HL-60 (cell line): ENCODE results near the gene ROBO1.

Experiments used
- DNase-seq, 2 experiments: peaks; one replicate each; pipeline ENCODE4 v3.0.0-alpha.2; 2010 to 2020; ENCODE audit warnings: low read depth in 1 of 2, low spot score in 1 of 2
- H3K27ac ChIP-seq: fragments of 250-450 bp; sonication (Bioruptor Pico); replicated peaks from 2 replicates; pipeline ENCODE4 v1.5.1; 2020; ENCODE audit warnings: mild to moderate bottlenecking, moderate library complexity
- H3K27me3 ChIP-seq: fragments of 250-450 bp; sonication (Bioruptor Pico); 2 replicates; pipeline ENCODE4 v1.5.1; 2021; ENCODE audit warnings: mild to moderate bottlenecking, moderate library complexity; ENCODE audit not compliant: insufficient read depth, poor library complexity, severe bottlenecking
- H3K4me3 ChIP-seq: replicated peaks from 2 replicates; pipeline ENCODE4 v1.5.1; 2011; ENCODE audit warnings: mild to moderate bottlenecking, control low read depth, low read length; ENCODE audit not compliant: insufficient read depth
- CTCF ChIP-seq: IDR thresholded peaks from one replicate; pipeline ENCODE4 v1.5.1; 2011; ENCODE audit warnings: low read length, control low read depth, inconsistent platforms; ENCODE audit not compliant: insufficient read depth
- GABPA ChIP-seq: IDR thresholded peaks from 2 replicates; pipeline ENCODE4 v1.6.1; 2012; ENCODE audit warnings: low read depth
- POLR2AphosphoS5 ChIP-seq: IDR thresholded peaks from 2 replicates; pipeline ENCODE4 v1.6.1; 2012; ENCODE audit warnings: low read depth
- REST ChIP-seq: IDR thresholded peaks from 2 replicates; pipeline ENCODE4 v1.6.1; 2012; ENCODE audit warnings: low read depth; ENCODE audit not compliant: insufficient replicate concordance
- SPI1 ChIP-seq: IDR thresholded peaks from 2 replicates; pipeline ENCODE4 v1.6.1; 2012; ENCODE audit warnings: low read depth, mild to moderate bottlenecking, borderline replicate concordance

ROBO1 gene

GRCh38 chr3:78848392-78849288 lies 919.2 kb downstream of the ROBO1 start:
- no peak for DNase-seq
- no peaks in the 10 kb centered on the region for H3K27me3 ChIP-seq

GRCh38 chr3:78847603-78848002 lies 920.2 kb downstream of the ROBO1 start:
- TF ChIP-seq GABPA (no peak), REST (no peak), POLR2AphosphoS5 (no peak), CTCF (no peak), SPI1 (no peak)
- Histone ChIP-seq H3K27me3 (no peaks in the 10 kb centered on the region), H3K4me3 (no peak overlapping the region), H3K27ac (no peak overlapping the region)
- no peak for DNase-seq

More at GRCh38 chr3:78848392-78849288, 919.2 kb downstream of the ROBO1 start:
- H3K27ac ChIP-seq = no peak overlapping the region
- no peak overlapping the region for H3K4me3 ChIP-seq
- TF ChIP-seq GABPA (no peak), POLR2AphosphoS5 (no peak), REST (no peak), SPI1 (no peak), CTCF (no peak)

GRCh38 chr3:78847203-78847602 lies 920.6 kb downstream of the ROBO1 start:
- DNase-seq = no peak
- H3K27me3 ChIP-seq = no peaks in the 10 kb centered on the region
- no peak overlapping the region for H3K27ac ChIP-seq
- H3K4me3 ChIP-seq = no peak overlapping the region
- TF ChIP-seq CTCF = no peak
- no peak for TF ChIP-seq GABPA
- no peak for TF ChIP-seq REST
- no peak for TF ChIP-seq POLR2AphosphoS5
- TF ChIP-seq SPI1 = no peak
